GM06990 (cell line): ENCODE data around the gene LDLR.
"Not testable (repeated sequence)": the region's sequence is repeated elsewhere in the genome, so short reads cannot be mapped to it uniquely, and the experiment has no call there.

ENCODE experiments used
- DNase-seq: peaks from one replicate; pipeline ENCODE4 v3.0.0-alpha.2; 2011; ENCODE audit not compliant: insufficient read length; ENCODE audit errors: extremely low read depth
- H3K27me3 ChIP-seq: replicated peaks from 2 replicates; pipeline ENCODE4 v1.6.0; 2011; ENCODE audit warnings: low read length; ENCODE audit not compliant: control insufficient read depth, insufficient read depth
- H3K36me3 ChIP-seq: 2 replicates; pipeline ENCODE4 v1.5.1; 2011; ENCODE audit warnings: low read length; ENCODE audit not compliant: control insufficient read depth, insufficient read depth
- H3K4me3 ChIP-seq: replicated peaks from 2 replicates; pipeline ENCODE4 v1.5.1; 2011; ENCODE audit warnings: low read depth, mild to moderate bottlenecking, control low read depth, low read length
- TF ChIP-seq, protein P1 (sequence below): IDR thresholded peaks from 2 replicates; pipeline ENCODE4 v1.5.1; 2011; ENCODE audit warnings: low read length, control low read depth, mild to moderate bottlenecking, inconsistent platforms; ENCODE audit not compliant: insufficient read depth, poor library complexity, severe bottlenecking

Gene LDLR

GRCh38 chr19:11078893-11079292 lies 10.4 kb upstream of the LDLR start:
- TF ChIP-seq, protein P1, sequence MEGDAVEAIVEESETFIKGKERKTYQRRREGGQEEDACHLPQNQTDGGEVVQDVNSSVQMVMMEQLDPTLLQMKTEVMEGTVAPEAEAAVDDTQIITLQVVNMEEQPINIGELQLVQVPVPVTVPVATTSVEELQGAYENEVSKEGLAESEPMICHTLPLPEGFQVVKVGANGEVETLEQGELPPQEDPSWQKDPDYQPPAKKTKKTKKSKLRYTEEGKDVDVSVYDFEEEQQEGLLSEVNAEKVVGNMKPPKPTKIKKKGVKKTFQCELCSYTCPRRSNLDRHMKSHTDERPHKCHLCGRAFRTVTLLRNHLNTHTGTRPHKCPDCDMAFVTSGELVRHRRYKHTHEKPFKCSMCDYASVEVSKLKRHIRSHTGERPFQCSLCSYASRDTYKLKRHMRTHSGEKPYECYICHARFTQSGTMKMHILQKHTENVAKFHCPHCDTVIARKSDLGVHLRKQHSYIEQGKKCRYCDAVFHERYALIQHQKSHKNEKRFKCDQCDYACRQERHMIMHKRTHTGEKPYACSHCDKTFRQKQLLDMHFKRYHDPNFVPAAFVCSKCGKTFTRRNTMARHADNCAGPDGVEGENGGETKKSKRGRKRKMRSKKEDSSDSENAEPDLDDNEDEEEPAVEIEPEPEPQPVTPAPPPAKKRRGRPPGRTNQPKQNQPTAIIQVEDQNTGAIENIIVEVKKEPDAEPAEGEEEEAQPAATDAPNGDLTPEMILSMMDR, result no peak
- Histone ChIP-seq H3K36me3 (no peaks in the 10 kb centered on the region), H3K4me3 (no peak overlapping the region), H3K27me3 (no peaks in the 10 kb centered on the region)
- no peak for DNase-seq

- Histone ChIP-seq H3K27me3 (no peaks in the 10 kb centered on the region), H3K36me3 (no peaks in the 10 kb centered on the region)
- TF ChIP-seq, protein P1, result no peak
Observed at GRCh38 chr19:11079999-11080398, 9.3 kb upstream of the LDLR start.

GRCh38 chr19:11087870-11088505 lies 1.3 kb upstream of the LDLR start:
- DNase-seq, result no peak
- Histone ChIP-seq H3K4me3 (no peak overlapping the region), H3K27me3 (no peaks in the 10 kb centered on the region), H3K36me3 (no peaks in the 10 kb centered on the region)
- TF ChIP-seq, protein P1, result no peak

More at GRCh38 chr19:11079999-11080398, 9.3 kb upstream of the LDLR start:
- no peak overlapping the region for H3K4me3 ChIP-seq
- no peak for DNase-seq

DNA sequence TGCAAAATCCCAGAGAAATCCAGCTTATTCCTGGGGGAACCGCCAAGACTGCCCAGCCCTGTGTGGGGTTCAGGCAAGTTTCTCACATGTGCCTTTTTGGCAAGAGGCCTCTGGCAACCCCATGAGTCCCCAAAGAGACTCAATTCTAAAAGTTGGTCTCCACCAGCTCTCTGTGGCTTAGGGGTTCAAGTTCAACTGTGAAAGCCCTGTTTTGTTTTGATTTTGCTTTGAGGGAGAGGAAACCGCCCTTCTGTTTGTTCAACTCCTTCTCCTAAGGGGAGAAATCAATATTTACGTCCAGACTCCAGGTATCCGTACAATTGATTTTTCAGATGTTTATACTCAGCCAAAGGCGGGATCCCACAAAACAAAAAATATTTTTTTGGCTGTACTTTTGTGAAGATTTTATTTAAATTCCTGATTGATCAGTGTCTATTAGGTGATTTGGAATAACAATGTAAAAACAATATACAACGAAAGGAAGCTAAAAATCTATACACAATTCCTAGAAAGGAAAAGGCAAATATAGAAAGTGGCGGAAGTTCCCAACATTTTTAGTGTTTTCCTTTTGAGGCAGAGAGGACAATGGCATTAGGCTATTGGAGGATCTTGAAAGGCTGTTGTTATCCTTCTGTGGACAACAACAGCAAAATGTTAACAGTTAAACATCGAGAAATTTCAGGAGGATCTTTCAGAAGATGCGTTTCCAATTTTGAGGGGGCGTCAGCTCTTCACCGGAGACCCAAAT lies 583 bp upstream of the LDLR start:
- no peak for DNase-seq
- peaks cover 2% of the 10 kb centered on the region for H3K36me3 ChIP-seq
- H3K27me3 ChIP-seq, result no peaks in the 10 kb centered on the region
- H3K4me3 ChIP-seq, result peak overlapping the region; percentile 89
- TF ChIP-seq, protein P1, result no peak

- DNase-seq, H3K27me3 ChIP-seq, H3K36me3 ChIP-seq: not testable (repeated sequence)
- H3K4me3 ChIP-seq, result peak overlapping the region; percentile 89
Observed at GRCh38 chr19:11090014-11090263, 676 bp downstream of the LDLR start.

- Histone ChIP-seq H3K4me3 (peak overlapping the region; percentile 89), H3K36me3 (peaks cover 3% of the 10 kb centered on the region), H3K27me3 (no peaks in the 10 kb centered on the region)
- DNase-seq, result peak; percentile 97
- TF ChIP-seq, protein P1, result peak; percentile 25
Observed at GRCh38 chr19:11090264-11090996, 1.2 kb downstream of the LDLR start.
